ENCODE measurements around the gene TSSC4.

TSSC4 gene

GRCh38 chr11:2388431-2389376 lies 11.8 kb upstream of the TSSC4 start:
- Histone ChIP-seq H3K4me3 (ENCODE audit: low read depth, low read length) (no peak overlapping the region), H3K4me1 (peaks cover 3% of the 10 kb centered on the region)

GRCh38 chr11:2389377-2390026 lies 11.0 kb upstream of the TSSC4 start:
- Histone ChIP-seq H3K4me1 (peaks cover 3% of the 10 kb centered on the region), H3K9ac (no peak overlapping the region)

More at GRCh38 chr11:2388431-2389376, 11.8 kb upstream of the TSSC4 start:
- no peak overlapping the region for H3K9ac ChIP-seq
- no peaks in the 10 kb centered on the region for H3K27me3 ChIP-seq (ENCODE audit: control insufficient read depth, insufficient read depth, low read length)
- H2AFZ ChIP-seq = no peak overlapping the region
- H3K27ac ChIP-seq = no peak overlapping the region
- no peak for TF ChIP-seq CTCF (IDR thresholded peaks at IDR 0.05)
- no peaks in the 10 kb centered on the region for H3K9me3 ChIP-seq (ENCODE audit: control insufficient read depth, low read length)
- H3K4me2 ChIP-seq (ENCODE audit: low read length) = no peak overlapping the region
- no peaks in the 10 kb centered on the region for H3K36me3 ChIP-seq (ENCODE audit: control insufficient read depth, insufficient read depth, low read length)
- H3K79me2 ChIP-seq = peaks cover 11% of the 10 kb centered on the region

GRCh38 chr11:2390091-2390724 lies 10.3 kb upstream of the TSSC4 start:
- TF ChIP-seq CTCF (IDR thresholded peaks at IDR 0.05) = no peak
- Histone ChIP-seq H2AFZ (no peak overlapping the region), H3K9me3 (ENCODE audit: control insufficient read depth, low read length) (no peaks in the 10 kb centered on the region), H3K9ac (no peak overlapping the region), H3K27me3 (ENCODE audit: control insufficient read depth, insufficient read depth, low read length) (no peaks in the 10 kb centered on the region), H3K4me1 (peaks cover 3% of the 10 kb centered on the region), H3K36me3 (ENCODE audit: control insufficient read depth, insufficient read depth, low read length) (no peaks in the 10 kb centered on the region), H3K4me3 (ENCODE audit: low read depth, low read length) (no peak overlapping the region), H3K79me2 (peaks cover 11% of the 10 kb centered on the region), H3K27ac (no peak overlapping the region), H3K4me2 (ENCODE audit: low read length) (no peak overlapping the region)

More at GRCh38 chr11:2389377-2390026, 11.0 kb upstream of the TSSC4 start:
- TF ChIP-seq CTCF (IDR thresholded peaks at IDR 0.05) = no peak
- no peak overlapping the region for H3K27ac ChIP-seq
- H3K9me3 ChIP-seq (ENCODE audit: control insufficient read depth, low read length) = no peaks in the 10 kb centered on the region
- H3K79me2 ChIP-seq = peaks cover 11% of the 10 kb centered on the region
- H3K36me3 ChIP-seq (ENCODE audit: control insufficient read depth, insufficient read depth, low read length) = no peaks in the 10 kb centered on the region
- H3K4me2 ChIP-seq (ENCODE audit: low read length) = no peak overlapping the region
- H3K27me3 ChIP-seq (ENCODE audit: control insufficient read depth, insufficient read depth, low read length) = no peaks in the 10 kb centered on the region
- H2AFZ ChIP-seq = no peak overlapping the region
- H3K4me3 ChIP-seq (ENCODE audit: low read depth, low read length) = no peak overlapping the region

GRCh38 chr11:2390725-2391151 lies 9.8 kb upstream of the TSSC4 start:
- no peak for TF ChIP-seq CTCF (IDR thresholded peaks at IDR 0.05)
- Histone ChIP-seq H3K4me2 (ENCODE audit: low read length) (no peak overlapping the region), H3K27me3 (ENCODE audit: control insufficient read depth, insufficient read depth, low read length) (no peaks in the 10 kb centered on the region), H3K36me3 (ENCODE audit: control insufficient read depth, insufficient read depth, low read length) (no peaks in the 10 kb centered on the region), H3K27ac (no peak overlapping the region), H3K79me2 (peaks cover 11% of the 10 kb centered on the region), H3K9ac (no peak overlapping the region), H2AFZ (no peak overlapping the region), H3K4me1 (peaks cover 3% of the 10 kb centered on the region), H3K9me3 (ENCODE audit: control insufficient read depth, low read length) (no peaks in the 10 kb centered on the region), H3K4me3 (ENCODE audit: low read depth, low read length) (no peak overlapping the region)

Data from parathyroid adenoma (tissue), 2 donors.